GF-D8 (cell line): ENCODE data around the gene XBP1.
"Not testable (repeated sequence)": the region's sequence is repeated elsewhere in the genome, so short reads cannot be mapped to it uniquely, and the experiment has no call there.

Experiments used
- DNase-seq: peaks from one replicate; lab custom pipeline; 2025; lab: John Stamatoyannopoulos, UW

XBP1 gene

GRCh38 chr22:28800308-28801041, at the start of gene XBP1:
Gene XBP1 (minus strand): TSS chr22:28800569.
- peak; percentile 73 for DNase-seq

- DNase-seq, result no peak
Observed at GRCh38 chr22:28846994-28847393, 46.6 kb upstream of the XBP1 start.

GRCh38 chr22:28844277-28844676, 43.9 kb upstream of the XBP1 start:
- not testable (repeated sequence) for DNase-seq

- no peak for DNase-seq
Observed at GRCh38 chr22:28843633-28844032, 43.3 kb upstream of the XBP1 start.

- DNase-seq, result peak; percentile 35
Observed at GRCh38 chr22:28841111-28841510, 40.7 kb upstream of the XBP1 start.

GRCh38 chr22:28838971-28839370, 38.6 kb upstream of the XBP1 start:
- DNase-seq, result no peak

- DNase-seq, result no peak
Observed at GRCh38 chr22:28837640-28838039, 37.3 kb upstream of the XBP1 start.

GRCh38 chr22:28835630-28836189, 35.3 kb upstream of the XBP1 start:
- DNase-seq, result no peak

GRCh38 chr22:28833276-28833923, 33.0 kb upstream of the XBP1 start:
- DNase-seq, result no peak

GRCh38 chr22:28832731-28833130, 32.4 kb upstream of the XBP1 start:
- DNase-seq, result no peak

- no peak for DNase-seq
Observed at GRCh38 chr22:28831140-28832072, 31.0 kb upstream of the XBP1 start.

- no peak for DNase-seq
Observed at GRCh38 chr22:28830441-28830840, 30.1 kb upstream of the XBP1 start.

GRCh38 chr22:28829358-28830181, 29.2 kb upstream of the XBP1 start:
- peak; percentile 83 for DNase-seq

GRCh38 chr22:28826921-28827320, 26.6 kb upstream of the XBP1 start:
- DNase-seq, result peak; percentile 90

GRCh38 chr22:28826430-28826829, 26.1 kb upstream of the XBP1 start:
- not testable (repeated sequence) for DNase-seq

GRCh38 chr22:28824455-28824854, 24.1 kb upstream of the XBP1 start:
- not testable (repeated sequence) for DNase-seq

- DNase-seq, result peak; percentile 60
Observed at GRCh38 chr22:28822930-28823551, 22.7 kb upstream of the XBP1 start.

GRCh38 chr22:28821452-28821851, 21.1 kb upstream of the XBP1 start:
- no peak for DNase-seq

- no peak for DNase-seq
Observed at GRCh38 chr22:28820885-28821284, 20.5 kb upstream of the XBP1 start.

- no peak for DNase-seq
Observed at GRCh38 chr22:28819253-28820096, 19.1 kb upstream of the XBP1 start.
